Naive B cell (primary cell): Measurements from ENCODE around the gene TNRC6B. TPM values are rescaled to one million over a fixed set of nuclear protein-coding genes. Genes with fewer than 3 reads are reported as not detected.

Source experiments
- ATAC-seq, 2 donors: fragments of 150-1000 bp; cut with Tn5 transposase; 2 replicates each; pipeline ENCODE4 v1.10.0; 2021; ENCODE audit warnings: low read depth in 2 of 2, mild to moderate bottlenecking in 2 of 2, moderate library complexity in 2 of 2
- DNase-seq: peaks from one replicate; pipeline ENCODE4 v3.0.0; 2022
- H3K27ac Mint-ChIP-seq, 6 donors: one replicate each; pipeline ENCODE4 v1.8.0; 2020 to 2022; ENCODE audit warnings: mild to moderate bottlenecking in 6 of 6, mixed read lengths in 6 of 6, moderate library complexity in 5 of 6, inconsistent platforms in 2 of 6
- H3K27me3 Mint-ChIP-seq, 3 donors: one replicate each; pipeline ENCODE4 v1.8.0; 2021 to 2022; ENCODE audit warnings: mixed read lengths in 3 of 3, mild to moderate bottlenecking in 1 of 3
- H3K36me3 Mint-ChIP-seq, 2 donors: one replicate each; pipeline ENCODE4 v1.8.0; 2020 to 2022; ENCODE audit warnings: mixed read lengths in 2 of 2, inconsistent platforms in 1 of 2, mild to moderate bottlenecking in 1 of 2
- H3K4me1 Mint-ChIP-seq, 3 donors: one replicate each; pipeline ENCODE4 v1.8.0; 2020 to 2022; ENCODE audit warnings: mixed read lengths in 3 of 3, inconsistent platforms in 1 of 3, mild to moderate bottlenecking in 1 of 3, moderate library complexity in 1 of 3
- H3K4me3 Mint-ChIP-seq, 8 donors: one replicate each; pipeline ENCODE4 v1.8.0; 2020 to 2022; ENCODE audit warnings: mild to moderate bottlenecking in 8 of 8, mixed read lengths in 8 of 8, moderate library complexity in 8 of 8, inconsistent platforms in 2 of 8
- H3K9me3 Mint-ChIP-seq, 7 donors: one replicate each; pipeline ENCODE4 v1.8.0; 2020 to 2022; ENCODE audit warnings: mixed read lengths in 7 of 7, mild to moderate bottlenecking in 5 of 7, inconsistent platforms in 2 of 7, moderate library complexity in 1 of 7
- polyA plus RNA-seq, 6 donors: library from polyadenylated mRNA; unstranded; fragments of 300-500 nt; fragmentation: Illumina TruSeq; gene quantifications; one replicate each; pipeline ENCODE4 v1.2.3, GENCODE V29; 2021; ENCODE audit warnings: low read depth in 6 of 6

Gene TNRC6B
- polyA plus RNA-seq, 6 donors from 2014 or later, result 37.3 to 171 (median 109) TPM

DNA sequence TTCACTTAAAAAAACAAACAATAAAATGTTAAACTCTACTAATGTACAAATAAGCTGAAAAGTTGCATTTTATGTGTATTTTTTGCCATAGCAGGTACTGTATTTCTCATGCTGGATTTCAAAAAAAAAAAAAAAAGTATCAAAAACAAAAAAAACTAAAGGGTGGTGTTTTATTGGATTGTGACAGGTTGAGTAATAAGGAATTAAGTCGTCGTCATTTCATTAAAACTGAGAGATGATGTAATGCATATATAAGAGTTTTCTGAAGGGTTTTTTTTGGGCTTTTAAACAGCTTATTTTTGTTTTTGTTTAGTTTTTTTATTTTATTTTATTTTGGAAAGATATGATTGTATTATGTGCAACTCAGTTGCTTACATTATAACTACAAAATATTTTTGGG lies 157.6 kb downstream of the TNRC6B start:
- ATAC-seq (no peak), DNase-seq (no peak)
- H3K36me3 Mint-ChIP-seq, result peaks cover 0 to 8% of the 10 kb centered on the region in 2 donors
- no peaks in the 10 kb centered on the region for H3K27me3 Mint-ChIP-seq
- H3K4me3 Mint-ChIP-seq, result no peak overlapping the region
- H3K9me3 Mint-ChIP-seq, result no peaks in the 10 kb centered on the region
- H3K27ac Mint-ChIP-seq, result peak overlapping the region in 2 of 6 donors; percentile 79 to 84
- peaks cover 30 to 41% (median 40%) of the 10 kb centered on the region in 3 donors for H3K4me1 Mint-ChIP-seq

DNA sequence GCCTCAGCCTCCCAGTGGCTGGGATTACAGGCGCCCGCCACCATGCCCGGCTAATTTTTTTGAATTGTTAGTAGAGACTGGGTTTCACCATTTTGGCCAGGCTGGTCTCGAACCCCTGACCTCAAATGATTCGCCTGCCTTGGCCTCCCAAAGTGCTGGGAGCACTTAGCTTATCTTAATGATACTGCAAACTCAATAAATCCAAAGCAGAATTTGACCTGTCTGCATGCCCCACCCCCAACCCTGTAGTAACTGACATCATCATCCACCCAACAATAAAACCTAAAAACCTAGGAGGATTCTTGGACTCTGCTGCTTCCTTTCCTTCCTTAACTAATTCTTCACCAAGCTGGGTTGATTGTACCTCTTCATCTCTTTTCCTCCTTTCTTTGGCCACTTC lies 162.3 kb downstream of the TNRC6B start:
- no peak for DNase-seq
- ATAC-seq, result no peak
- Mint-ChIP-seq H3K4me3 (no peak overlapping the region), H3K9me3 (no peaks in the 10 kb centered on the region), H3K27me3 (no peaks in the 10 kb centered on the region), H3K4me1 (peaks cover 32 to 41% (median 36%) of the 10 kb centered on the region in 3 donors), H3K36me3 (no peaks in the 10 kb centered on the region), H3K27ac (peak overlapping the region in 2 of 6 donors; percentile 17 to 63)

DNA sequence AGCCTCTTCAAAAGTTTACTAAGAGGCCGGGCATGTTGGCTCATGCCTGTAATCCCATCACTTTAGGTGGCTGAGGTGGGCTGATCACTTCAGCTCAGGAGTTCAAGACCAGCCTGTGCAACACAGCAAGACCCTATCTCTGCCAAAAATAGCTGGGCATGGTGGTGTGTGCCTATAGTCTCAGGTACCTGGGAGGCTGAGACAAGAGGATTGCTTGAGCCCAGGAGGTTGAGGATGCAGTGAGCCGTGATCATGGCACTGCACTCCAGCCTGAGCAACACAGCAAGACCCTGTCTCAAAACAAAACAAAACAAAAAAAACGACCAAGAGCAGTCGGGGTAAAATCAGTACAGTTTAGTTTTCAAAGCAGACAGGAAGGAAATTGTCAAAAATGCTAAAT lies 163.9 kb downstream of the TNRC6B start:
- no peak for DNase-seq
- no peaks in the 10 kb centered on the region for H3K36me3 Mint-ChIP-seq
- no peaks in the 10 kb centered on the region for H3K9me3 Mint-ChIP-seq
- peak overlapping the region in 1 of 8 donors; percentile 77 for H3K4me3 Mint-ChIP-seq
- H3K4me1 Mint-ChIP-seq, result peaks cover 28 to 34% (median 31%) of the 10 kb centered on the region in 3 donors
- ATAC-seq, result no peak
- H3K27me3 Mint-ChIP-seq, result no peaks in the 10 kb centered on the region
- H3K27ac Mint-ChIP-seq, result peak overlapping the region in 1 of 6 donors; percentile 61

DNA sequence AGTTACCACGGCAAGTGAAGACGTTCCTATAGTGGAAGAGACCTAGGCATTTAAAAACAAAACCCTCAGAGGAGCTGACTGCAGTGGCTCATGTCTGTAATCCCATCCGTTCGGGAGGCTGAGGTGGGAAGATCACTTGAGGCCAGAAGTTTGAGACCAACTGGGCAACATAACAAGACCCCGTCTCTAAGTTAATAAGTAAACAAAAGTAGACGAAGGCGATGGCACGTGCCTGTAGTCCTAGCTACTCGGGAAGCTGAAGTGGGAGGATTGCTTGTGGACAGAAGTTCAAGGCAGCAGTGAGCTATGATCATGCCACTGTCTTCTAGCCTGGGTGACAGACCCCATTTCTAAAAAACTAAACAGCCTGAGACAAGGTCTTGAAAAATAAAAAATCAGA lies 164.8 kb downstream of the TNRC6B start:
- Mint-ChIP-seq H3K27me3 (no peaks in the 10 kb centered on the region), H3K4me3 (peak overlapping the region in 2 of 8 donors; percentile 11 to 77), H3K9me3 (no peaks in the 10 kb centered on the region), H3K36me3 (no peaks in the 10 kb centered on the region), H3K4me1 (peaks cover 35 to 43% (median 39%) of the 10 kb centered on the region in 3 donors), H3K27ac (peak overlapping the region in 3 of 6 donors; percentile 17 to 71 (median 34))
- ATAC-seq, result no peak
- no peak for DNase-seq

DNA sequence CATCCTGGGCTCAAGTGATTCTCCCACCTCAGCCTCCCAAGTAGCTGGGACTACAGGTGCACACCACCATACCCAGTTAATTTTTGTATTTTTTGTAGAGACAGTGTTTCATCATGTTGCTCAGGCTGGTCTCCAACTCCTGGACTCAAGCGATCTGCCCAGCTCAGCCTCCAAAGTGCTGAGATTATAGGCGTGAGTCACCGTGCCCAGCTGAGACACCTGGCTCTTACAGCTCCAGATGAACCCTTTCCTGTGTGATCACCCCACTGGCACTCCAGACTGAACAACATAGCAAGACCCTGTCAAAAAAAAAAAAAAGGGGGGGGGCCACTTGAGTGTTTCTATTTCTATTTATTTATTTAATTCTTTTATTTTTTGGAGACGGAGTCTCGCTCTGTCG lies 167.5 kb downstream of the TNRC6B start:
- H3K27me3 Mint-ChIP-seq, result no peaks in the 10 kb centered on the region
- H3K27ac Mint-ChIP-seq, result peak overlapping the region in 2 of 6 donors; percentile 54 to 86
- no peak for DNase-seq
- peak overlapping the region; percentile 92 to 99 (median 98) for H3K4me3 Mint-ChIP-seq
- ATAC-seq, result no peak
- H3K9me3 Mint-ChIP-seq, result no peaks in the 10 kb centered on the region
- peaks cover 25 to 48% (median 36%) of the 10 kb centered on the region in 3 donors for H3K4me1 Mint-ChIP-seq
- H3K36me3 Mint-ChIP-seq, result peaks cover 0 to 4% of the 10 kb centered on the region in 2 donors

DNA sequence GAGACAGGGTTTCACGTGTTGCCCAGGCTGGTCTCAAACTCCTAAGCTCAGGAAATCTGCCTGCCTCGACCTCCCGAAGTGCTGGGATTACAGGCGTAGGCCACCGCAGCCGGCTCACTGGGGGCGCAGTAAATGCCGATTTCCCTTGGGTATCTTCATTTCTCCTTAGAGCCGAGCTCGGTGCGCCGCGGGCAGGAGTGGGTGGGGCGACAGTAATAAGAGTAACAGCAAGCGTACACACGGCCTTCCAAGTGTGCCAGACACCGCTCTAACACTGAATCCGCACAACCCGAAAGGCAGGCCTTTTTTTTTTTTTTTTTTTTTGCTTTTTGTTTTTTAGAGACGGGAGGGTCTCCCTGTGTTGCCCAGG lies 168.1 kb downstream of the TNRC6B start:
- Mint-ChIP-seq H3K27ac (peak overlapping the region; percentile 86 to 99 (median 97)), H3K4me3 (peak overlapping the region; percentile 92 to 99 (median 98)), H3K9me3 (no peaks in the 10 kb centered on the region), H3K27me3 (no peaks in the 10 kb centered on the region), H3K4me1 (peaks cover 25 to 48% (median 33%) of the 10 kb centered on the region in 3 donors), H3K36me3 (peaks cover 0 to 4% of the 10 kb centered on the region in 2 donors)
- DNase-seq, result peak; percentile 34
- ATAC-seq, result peak; percentile 41 to 44

DNA sequence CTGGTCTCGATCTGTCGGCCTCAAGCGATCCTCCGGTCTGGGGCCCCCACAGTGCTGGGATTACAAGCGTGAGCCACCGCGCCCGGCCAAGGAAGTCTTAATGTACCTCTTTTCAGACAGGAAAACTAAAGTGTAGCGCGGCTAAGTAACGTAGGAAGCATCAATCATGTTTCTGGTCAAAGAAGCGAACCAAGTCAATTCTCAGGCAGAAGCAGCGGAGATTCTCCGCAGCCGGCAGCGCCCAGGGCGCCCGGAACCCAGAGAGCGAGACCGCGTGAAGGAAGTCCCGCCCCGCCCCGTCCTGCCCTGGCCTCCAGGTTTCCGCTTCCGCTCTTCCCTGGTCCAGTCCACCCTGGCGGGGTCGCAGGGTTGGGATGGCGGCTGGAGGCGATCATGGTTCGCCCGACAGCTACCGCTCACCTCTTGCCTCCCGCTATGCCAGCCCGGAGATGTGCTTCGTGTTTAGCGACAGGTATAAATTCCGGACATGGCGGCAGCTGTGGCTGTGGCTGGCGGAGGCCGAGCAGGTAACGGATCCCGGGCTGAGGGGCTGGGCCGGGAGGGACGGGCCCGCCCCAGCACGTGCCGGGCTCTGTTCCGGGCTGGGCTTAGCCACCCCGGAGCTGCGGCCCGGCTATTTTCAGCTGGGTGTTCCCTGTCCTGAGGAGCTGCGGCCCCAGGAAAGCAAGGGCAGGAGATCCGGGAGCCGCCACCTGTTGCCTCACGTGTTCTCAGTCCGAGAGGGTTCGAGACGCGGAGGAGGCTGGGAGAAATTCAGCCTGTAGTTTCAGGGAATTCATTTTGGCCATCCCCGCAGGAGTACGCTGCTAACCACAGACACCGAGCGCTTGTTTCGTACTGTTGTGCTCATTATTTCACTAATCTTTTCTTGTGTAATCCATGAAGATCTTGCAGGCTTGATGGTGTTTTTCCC lies 168.7 kb downstream of the TNRC6B start, which contains the start of gene ADSL:
ADSL (plus strand) TSS at position 316 of the 934 bp plus-strand sequence; CDS start at position 375, 59 bp downstream.
- Mint-ChIP-seq H3K36me3 (peaks cover 0 to 4% of the 10 kb centered on the region in 2 donors), H3K9me3 (no peaks in the 10 kb centered on the region), H3K4me3 (peak within 1 kb of the TSS; percentile 92 to 99 (median 98)), H3K27me3 (no peaks in the 10 kb centered on the region), H3K27ac (peak within 1 kb of the TSS; percentile 86 to 99 (median 97)), H3K4me1 (peaks cover 25 to 48% (median 33%) of the 10 kb centered on the region in 3 donors)
- ATAC-seq (peak; percentile 88 to 90), DNase-seq (peak; percentile 87)

DNA sequence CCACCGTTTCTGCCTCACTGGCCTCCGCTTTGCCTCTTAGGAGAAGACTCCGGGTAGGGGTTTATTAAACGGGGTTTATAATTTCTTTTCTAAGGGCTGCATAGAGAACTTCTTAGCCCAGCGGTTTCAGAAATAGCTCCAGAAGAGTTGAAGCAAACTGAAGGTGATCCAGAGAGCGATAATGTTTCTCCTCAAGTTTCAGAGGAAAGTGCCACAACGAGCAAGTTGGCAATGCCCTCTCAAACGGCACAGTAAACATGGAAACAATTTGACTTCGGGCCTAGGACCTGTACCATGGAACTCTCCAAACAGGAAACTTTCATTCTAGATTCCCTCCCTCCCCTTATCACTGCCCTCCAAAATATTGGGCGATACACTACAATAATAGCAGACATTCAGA lies 169.6 kb downstream of the TNRC6B start:
- Mint-ChIP-seq H3K4me3 (peak overlapping the region; percentile 92 to 99 (median 98)), H3K4me1 (peaks cover 18 to 40% (median 24%) of the 10 kb centered on the region in 3 donors), H3K27ac (peak overlapping the region; percentile 48 to 99 (median 91)), H3K9me3 (no peaks in the 10 kb centered on the region), H3K27me3 (no peaks in the 10 kb centered on the region), H3K36me3 (peaks cover 0 to 4% of the 10 kb centered on the region in 2 donors)
- no peak for ATAC-seq
- DNase-seq, result no peak

DNA sequence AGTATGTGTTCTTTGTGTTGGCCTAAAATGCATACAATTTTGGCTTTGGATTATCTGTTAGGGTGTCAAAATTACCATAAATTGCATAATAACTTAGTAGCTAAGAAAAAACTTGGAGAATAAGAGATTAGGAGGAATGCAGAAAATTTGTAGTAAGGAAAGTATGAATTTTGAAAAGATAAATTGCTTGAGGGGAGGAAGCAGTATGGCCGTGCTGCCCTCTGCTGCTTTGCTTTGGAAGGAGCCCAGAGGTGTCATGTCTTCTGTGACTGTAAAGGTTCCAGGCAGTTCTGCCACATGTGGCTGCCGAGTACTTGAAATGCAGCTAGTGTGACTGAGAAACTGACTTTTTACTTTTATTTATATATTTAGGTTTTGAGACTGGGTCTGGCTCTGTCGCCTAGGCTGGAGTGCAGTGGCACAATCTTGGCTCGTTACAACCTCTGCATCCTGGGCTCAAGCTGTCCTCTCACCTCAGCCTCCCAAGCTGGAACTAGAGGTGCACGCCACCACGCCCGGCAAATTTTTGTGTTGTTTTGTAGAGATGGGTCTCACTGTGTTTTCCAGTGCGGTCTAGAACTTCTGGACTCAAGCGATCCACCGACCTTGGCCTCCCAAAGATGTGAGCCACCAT lies 170.4 kb downstream of the TNRC6B start:
- DNase-seq (peak; percentile 24), ATAC-seq (peak in 1 of 2 donors; percentile 23)
- peak overlapping the region in 7 of 8 donors; percentile 92 to 99 (median 98) for H3K4me3 Mint-ChIP-seq
- peaks cover 16 to 38% (median 16%) of the 10 kb centered on the region in 3 donors for H3K4me1 Mint-ChIP-seq
- H3K36me3 Mint-ChIP-seq, result peaks cover under 1 to 4% of the 10 kb centered on the region in 2 donors
- no peaks in the 10 kb centered on the region for H3K9me3 Mint-ChIP-seq
- H3K27me3 Mint-ChIP-seq, result no peaks in the 10 kb centered on the region
- peak overlapping the region in 5 of 6 donors; percentile 10 to 98 (median 86) for H3K27ac Mint-ChIP-seq

DNA sequence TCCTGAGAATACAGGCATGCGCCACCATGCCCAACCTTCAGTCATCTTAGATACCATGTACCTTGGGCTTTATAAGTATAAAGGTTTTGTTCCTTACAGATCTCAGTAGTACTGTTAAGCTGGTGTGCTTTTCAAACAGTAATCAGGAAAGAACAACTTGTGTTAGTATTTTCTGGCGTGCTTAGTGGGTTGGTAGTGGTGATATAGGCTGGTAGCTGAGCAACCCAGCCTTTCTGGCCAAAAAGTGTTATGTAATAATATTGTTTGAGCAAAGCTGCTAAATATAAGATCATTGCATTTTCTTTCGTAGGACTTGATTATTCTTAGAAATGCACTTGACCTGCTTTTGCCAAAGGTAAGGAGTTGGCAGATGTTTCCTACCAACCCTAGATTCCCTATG lies 175.0 kb downstream of the TNRC6B start:
- Mint-ChIP-seq H3K4me1 (peaks cover 3 to 6% (median 4%) of the 10 kb centered on the region in 3 donors), H3K4me3 (no peak overlapping the region), H3K36me3 (peaks cover 4% of the 10 kb centered on the region in 2 donors), H3K9me3 (no peaks in the 10 kb centered on the region), H3K27me3 (no peaks in the 10 kb centered on the region), H3K27ac (peak overlapping the region in 1 of 6 donors; percentile 52)
- ATAC-seq (no peak), DNase-seq (no peak)

DNA sequence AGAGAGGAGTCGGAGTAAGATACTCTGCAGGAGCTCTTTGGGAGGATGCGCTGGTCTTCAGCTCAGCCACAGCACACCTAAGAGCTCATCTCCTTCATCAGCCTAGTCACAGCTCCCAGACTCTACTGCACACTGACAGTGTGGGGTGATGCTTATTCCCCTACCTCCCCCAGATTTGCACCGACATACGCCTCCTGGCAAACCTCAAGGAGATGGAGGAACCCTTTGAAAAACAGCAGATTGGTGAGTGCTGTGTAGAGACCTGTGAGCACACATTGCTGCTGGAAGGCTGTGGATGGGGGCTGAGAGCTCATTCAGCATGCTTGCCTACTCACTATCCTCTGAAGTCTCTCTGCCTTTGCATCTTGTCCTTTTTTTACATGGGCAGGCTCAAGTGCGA lies 183.4 kb downstream of the TNRC6B start:
- ATAC-seq (no peak), DNase-seq (no peak)
- Mint-ChIP-seq H3K4me3 (no peak overlapping the region), H3K27ac (peak overlapping the region in 2 of 6 donors; percentile 13 to 88), H3K27me3 (no peaks in the 10 kb centered on the region), H3K4me1 (no peaks in the 10 kb centered on the region), H3K36me3 (peaks cover 47 to 49% of the 10 kb centered on the region in 2 donors), H3K9me3 (no peaks in the 10 kb centered on the region)

DNA sequence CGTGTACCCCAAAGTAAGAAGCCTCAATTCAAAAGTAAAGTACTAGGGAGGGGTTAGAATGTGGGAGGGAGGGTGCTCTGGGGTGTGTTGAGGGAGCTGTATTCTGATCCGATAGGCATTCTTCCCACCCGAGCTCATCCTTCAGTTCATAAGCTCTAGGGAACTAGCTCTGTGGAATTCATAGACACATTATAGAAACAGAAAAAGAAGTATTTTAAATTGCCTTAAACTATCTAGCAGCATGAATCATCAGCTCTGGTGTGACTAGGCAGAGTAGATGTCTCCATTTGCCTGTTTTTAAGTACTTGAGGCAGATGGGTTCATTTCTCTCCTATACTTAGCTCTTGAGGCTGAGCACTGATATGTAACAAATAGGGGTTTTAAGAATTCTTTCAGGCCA lies 185.3 kb downstream of the TNRC6B start:
- Mint-ChIP-seq H3K27me3 (no peaks in the 10 kb centered on the region), H3K27ac (no peak overlapping the region), H3K9me3 (no peaks in the 10 kb centered on the region), H3K36me3 (peaks cover 51% of the 10 kb centered on the region in 2 donors), H3K4me3 (no peak overlapping the region), H3K4me1 (no peaks in the 10 kb centered on the region)
- DNase-seq, result no peak
- no peak for ATAC-seq

DNA sequence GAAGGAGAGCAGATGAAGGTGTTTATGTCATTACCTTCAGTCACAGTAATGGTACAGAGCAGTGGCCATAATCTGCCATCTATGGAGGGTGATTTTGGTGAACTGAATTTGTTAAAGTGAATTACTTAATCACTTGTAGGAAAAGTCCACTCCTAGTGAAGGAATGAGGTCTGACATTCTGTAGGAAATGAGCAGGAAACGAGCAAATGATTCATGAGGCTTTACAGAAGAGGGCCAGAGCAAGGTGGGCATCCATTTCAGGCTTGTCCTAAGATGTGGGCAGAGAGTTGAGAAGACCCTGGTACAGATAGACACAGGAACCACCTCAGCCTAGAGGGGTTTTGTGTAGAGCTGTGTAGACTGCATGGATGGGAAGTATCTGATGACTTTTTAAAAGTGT lies 186.7 kb downstream of the TNRC6B start:
- Mint-ChIP-seq H3K4me3 (no peak overlapping the region), H3K27me3 (no peaks in the 10 kb centered on the region), H3K4me1 (peaks cover 0 to 7% (median 0%) of the 10 kb centered on the region in 3 donors), H3K9me3 (no peaks in the 10 kb centered on the region), H3K36me3 (peaks cover 43 to 45% of the 10 kb centered on the region in 2 donors), H3K27ac (peak overlapping the region in 2 of 6 donors; percentile 19 to 26)
- ATAC-seq, result no peak
- DNase-seq, result no peak
